ENCODE measurements around the gene RMP24. TPM values are rescaled to one million over a fixed set of nuclear protein-coding genes. Genes with fewer than 3 reads are reported as not detected.
"Not testable (repeated sequence)": the region's sequence is repeated elsewhere in the genome, so short reads cannot be mapped to it uniquely, and the experiment has no call there.

The RMP24 gene

GRCh38 chr18:36024241-36024640 is 51.8 kb downstream of the RMP24 start:
- not testable (repeated sequence) for DNase-seq (ENCODE audit: low read depth in 4 of 4, low spot score in 2 of 4)

- peak in 1 of 4 donors; percentile 7 for DNase-seq (ENCODE audit: low read depth in 4 of 4, low spot score in 2 of 4)
These were observed 52.5 kb downstream of the RMP24 start for GRCh38 chr18:36025025-36025424.

- DNase-seq (ENCODE audit: low read depth in 4 of 4, low spot score in 2 of 4) = no peak
These were observed 56.4 kb downstream of the RMP24 start for GRCh38 chr18:36028859-36029258.

Other genes starting within 250 kb of the RMP24 start
- gene RPRD1A, start 94.9 kb downstream of the RMP24 start, polyA plus RNA-seq (ENCODE audit: insufficient read length in 4 of 4) = 10 to 100 TPM; 63.0 to 76.7 (median 66.7) TPM
- gene SLC39A6, start 156.7 kb downstream of the RMP24 start, polyA plus RNA-seq (ENCODE audit: insufficient read length in 4 of 4) = 10 to 100 TPM; 74.0 to 84.5 (median 77.3) TPM
- gene ELP2, start 157.2 kb downstream of the RMP24 start, polyA plus RNA-seq (ENCODE audit: insufficient read length in 4 of 4) = 100 to 1,000 TPM in 2 of 4 donors, 10 to 100 TPM in 2; 77.9 to 147 (median 103) TPM
- gene MOCOS, start 214.8 kb downstream of the RMP24 start, polyA plus RNA-seq (ENCODE audit: insufficient read length in 4 of 4) = under 1 TPM; 0.69 to 0.85 (median 0.75) TPM

Measured in left renal cortex interstitium (tissue), 4 donors.